Ammon's horn (tissue), 1 donor: ENCODE results near the gene PITPNM1.
A peak's percentile ranks its signal among the peaks of the same experiment; 100 is the strongest.
"Not testable (repeated sequence)": the region's sequence is repeated elsewhere in the genome, so short reads cannot be mapped to it uniquely, and the experiment has no call there.

Experiments
- DNase-seq: peaks from one replicate; pipeline ENCODE4 v3.0.0-alpha.2; 2016; ENCODE audit warnings: low spot score

Gene PITPNM1

GRCh38 chr11:67504950-67505581 lies at the start of gene PITPNM1:
Gene PITPNM1, minus strand, starts transcription at chr11:67505363. Its CDS starts 1,183 bp downstream, at chr11:67504180.
- DNase-seq: peak; percentile 54

GRCh38 chr11:67551697-67552096 lies 46.5 kb upstream of the PITPNM1 start:
- DNase-seq: not testable (repeated sequence)

GRCh38 chr11:67551127-67551526 lies 46.0 kb upstream of the PITPNM1 start:
- DNase-seq: no peak

- DNase-seq: no peak
These were observed 43.5 kb upstream of the PITPNM1 start for GRCh38 chr11:67548555-67549110.

GRCh38 chr11:67548112-67548511 lies 42.9 kb upstream of the PITPNM1 start:
- DNase-seq: not testable (repeated sequence)

- no peak for DNase-seq
These were observed 40.1 kb upstream of the PITPNM1 start for GRCh38 chr11:67545280-67545679.

- no peak for DNase-seq
These were observed 39.6 kb upstream of the PITPNM1 start for GRCh38 chr11:67544616-67545242.

GRCh38 chr11:67543585-67543984 lies 38.4 kb upstream of the PITPNM1 start:
- no peak for DNase-seq

- DNase-seq: no peak
These were observed 37.8 kb upstream of the PITPNM1 start for GRCh38 chr11:67542971-67543370.

- DNase-seq: no peak
These were observed 37.0 kb upstream of the PITPNM1 start for GRCh38 chr11:67542169-67542568.

GRCh38 chr11:67541198-67541597 lies 36.0 kb upstream of the PITPNM1 start:
- no peak for DNase-seq

- DNase-seq: no peak
These were observed 34.4 kb upstream of the PITPNM1 start for GRCh38 chr11:67539550-67539949.

GRCh38 chr11:67538823-67539505 lies 33.8 kb upstream of the PITPNM1 start:
- DNase-seq: no peak

GRCh38 chr11:67538306-67538705 lies 33.1 kb upstream of the PITPNM1 start:
- DNase-seq: no peak

- no peak for DNase-seq
These were observed 30.4 kb upstream of the PITPNM1 start for GRCh38 chr11:67535561-67535960.

GRCh38 chr11:67534070-67534679 lies 29.0 kb upstream of the PITPNM1 start:
- DNase-seq: no peak

GRCh38 chr11:67532889-67533288 lies 27.7 kb upstream of the PITPNM1 start:
- no peak for DNase-seq

- DNase-seq: no peak
These were observed 25.1 kb upstream of the PITPNM1 start for GRCh38 chr11:67530282-67530592.

GRCh38 chr11:67528376-67528775 lies 23.2 kb upstream of the PITPNM1 start:
- DNase-seq: no peak

GRCh38 chr11:67525275-67525976 lies 20.3 kb upstream of the PITPNM1 start:
- DNase-seq: no peak

- no peak for DNase-seq
These were observed 19.3 kb upstream of the PITPNM1 start for GRCh38 chr11:67524480-67524808.
